HAP-1 (cell line): ENCODE data around the gene POFUT1.
A peak's percentile ranks its signal among the peaks of the same experiment; 100 is the strongest.
"Not testable (repeated sequence)": the region's sequence is repeated elsewhere in the genome, so short reads cannot be mapped to it uniquely, and the experiment has no call there.

Source experiments
- DNase-seq, 2 experiments: peaks; one replicate each; pipeline ENCODE4 v3.0.0-alpha.2; 2016 to 2020; ENCODE audit warnings: low spot score in 2 of 2
- H3K27me3 ChIP-seq: fragments of 250-450 bp; sonication (Bioruptor Pico); 2 replicates; pipeline ENCODE4 v1.5.1; 2020; ENCODE audit warnings: low read depth, mild to moderate bottlenecking, moderate library complexity
- H3K36me3 ChIP-seq: fragments of 250-450 bp; sonication (Bioruptor Pico); replicated peaks from 2 replicates; pipeline ENCODE4 v1.5.1; 2020; ENCODE audit warnings: mild to moderate bottlenecking
- H3K4me1 ChIP-seq: fragments of 250-450 bp; sonication (Bioruptor Pico); 2 replicates; pipeline ENCODE4 v1.5.1; 2020; ENCODE audit warnings: mild to moderate bottlenecking
- H3K4me3 ChIP-seq: fragments of 250-450 bp; sonication (Bioruptor Pico); 2 replicates; pipeline ENCODE4 v1.5.1; 2020; ENCODE audit warnings: mild to moderate bottlenecking, moderate library complexity
- H3K9me3 ChIP-seq: fragments of 250-450 bp; sonication (Bioruptor Pico); 2 replicates; pipeline ENCODE4 v1.5.1; 2020; ENCODE audit warnings: mild to moderate bottlenecking, moderate library complexity
- in situ Hi-C: fragments of 300-500 bp; cut with MboI; formaldehyde crosslinking; loops from 3 replicates; pipeline ENCODE4 v1.14.3; 2020; ENCODE audit warnings: low sequenced_read_pairs, inconsistent platforms, mixed read lengths

POFUT1 gene

GRCh38 chr20:32193336-32193735, 14.3 kb upstream of the POFUT1 start:
- in situ Hi-C loops, DNase-seq: not testable (repeated sequence)
- H3K36me3 ChIP-seq, result peaks cover 54% of the 10 kb centered on the region

GRCh38 chr20:32193996-32194395, 13.7 kb upstream of the POFUT1 start:
- H3K4me1 ChIP-seq, result no peaks in the 10 kb centered on the region
- H3K36me3 ChIP-seq, result peaks cover 61% of the 10 kb centered on the region
- DNase-seq, result no peak
- in situ Hi-C loops, result no loop called here
- no peaks in the 10 kb centered on the region for H3K27me3 ChIP-seq
- no peaks in the 10 kb centered on the region for H3K9me3 ChIP-seq
- H3K4me3 ChIP-seq, result no peak overlapping the region

More at GRCh38 chr20:32193336-32193735, 14.3 kb upstream of the POFUT1 start:
- H3K4me3 ChIP-seq, H3K9me3 ChIP-seq, H3K27me3 ChIP-seq, H3K4me1 ChIP-seq: not testable (repeated sequence)

- no peaks in the 10 kb centered on the region for H3K27me3 ChIP-seq
- in situ Hi-C loops, result no loop called here
- no peaks in the 10 kb centered on the region for H3K9me3 ChIP-seq
- no peak for DNase-seq
- peaks cover 76% of the 10 kb centered on the region for H3K36me3 ChIP-seq
- H3K4me3 ChIP-seq, result no peak overlapping the region
- no peaks in the 10 kb centered on the region for H3K4me1 ChIP-seq
These were observed 12.1 kb upstream of the POFUT1 start for GRCh38 chr20:32195581-32195980.

GRCh38 chr20:32196613-32197012, 11.1 kb upstream of the POFUT1 start:
- H3K9me3 ChIP-seq, DNase-seq, H3K4me3 ChIP-seq, H3K4me1 ChIP-seq, in situ Hi-C loops, H3K27me3 ChIP-seq: not testable (repeated sequence)
- peaks cover 87% of the 10 kb centered on the region for H3K36me3 ChIP-seq

- DNase-seq, H3K4me3 ChIP-seq, H3K27me3 ChIP-seq, H3K9me3 ChIP-seq, in situ Hi-C loops, H3K4me1 ChIP-seq: not testable (repeated sequence)
- peaks cover 88% of the 10 kb centered on the region for H3K36me3 ChIP-seq
These were observed 10.5 kb upstream of the POFUT1 start for GRCh38 chr20:32197136-32197535.

- in situ Hi-C loops, result no loop called here
- H3K27me3 ChIP-seq, result no peaks in the 10 kb centered on the region
- H3K4me3 ChIP-seq, result no peak overlapping the region
- H3K4me1 ChIP-seq, result no peaks in the 10 kb centered on the region
- H3K36me3 ChIP-seq, result peaks cover 92% of the 10 kb centered on the region
- no peaks in the 10 kb centered on the region for H3K9me3 ChIP-seq
- no peak for DNase-seq
These were observed 8.7 kb upstream of the POFUT1 start for GRCh38 chr20:32199006-32199405.

GRCh38 chr20:32201296-32201976, 6.2 kb upstream of the POFUT1 start:
- H3K4me1 ChIP-seq, result peaks cover 21% of the 10 kb centered on the region
- no peaks in the 10 kb centered on the region for H3K27me3 ChIP-seq
- H3K36me3 ChIP-seq, result peaks cover 67% of the 10 kb centered on the region
- no peaks in the 10 kb centered on the region for H3K9me3 ChIP-seq
- H3K4me3 ChIP-seq, result no peak overlapping the region
- no peak for DNase-seq
- in situ Hi-C loops, result no loop called here

- DNase-seq, result no peak
- in situ Hi-C loops, result no loop called here
- peaks cover 22% of the 10 kb centered on the region for H3K4me1 ChIP-seq
- H3K4me3 ChIP-seq, result no peak overlapping the region
- no peaks in the 10 kb centered on the region for H3K27me3 ChIP-seq
- H3K36me3 ChIP-seq, result peaks cover 64% of the 10 kb centered on the region
- no peaks in the 10 kb centered on the region for H3K9me3 ChIP-seq
These were observed 5.7 kb upstream of the POFUT1 start for GRCh38 chr20:32201977-32202363.

GRCh38 chr20:32203356-32204204, 4.1 kb upstream of the POFUT1 start:
- Histone ChIP-seq H3K4me1 (peaks cover 22% of the 10 kb centered on the region), H3K36me3 (peaks cover 51% of the 10 kb centered on the region), H3K4me3 (no peak overlapping the region), H3K27me3 (no peaks in the 10 kb centered on the region), H3K9me3 (no peaks in the 10 kb centered on the region)
- DNase-seq, result no peak
- in situ Hi-C loops, result no loop called here

GRCh38 chr20:32204205-32205109, 3.2 kb upstream of the POFUT1 start:
- no peaks in the 10 kb centered on the region for H3K9me3 ChIP-seq
- in situ Hi-C loops, result no loop called here
- no peak for DNase-seq
- H3K4me3 ChIP-seq, result no peak overlapping the region
- H3K36me3 ChIP-seq, result peaks cover 43% of the 10 kb centered on the region
- H3K4me1 ChIP-seq, result peaks cover 28% of the 10 kb centered on the region
- no peaks in the 10 kb centered on the region for H3K27me3 ChIP-seq

- H3K4me1 ChIP-seq, result peaks cover 28% of the 10 kb centered on the region
- no peaks in the 10 kb centered on the region for H3K27me3 ChIP-seq
- in situ Hi-C loops, result no loop called here
- H3K36me3 ChIP-seq, result peaks cover 39% of the 10 kb centered on the region
- peak; percentile 38 to 74 for DNase-seq
- no peaks in the 10 kb centered on the region for H3K9me3 ChIP-seq
- peak overlapping the region; percentile 99 for H3K4me3 ChIP-seq
These were observed 2.4 kb upstream of the POFUT1 start for GRCh38 chr20:32205110-32205842.

GRCh38 chr20:32205843-32206759, 1.6 kb upstream of the POFUT1 start:
- Histone ChIP-seq H3K36me3 (peaks cover 39% of the 10 kb centered on the region), H3K27me3 (no peaks in the 10 kb centered on the region), H3K4me3 (peak overlapping the region; percentile 99), H3K4me1 (peaks cover 28% of the 10 kb centered on the region), H3K9me3 (no peaks in the 10 kb centered on the region)
- DNase-seq, result peak in 1 of 2 experiments; percentile 17
- in situ Hi-C loops, result no loop called here
